IPS-NIHi7 (cell line): ENCODE data around the gene CREBBP.

Source experiments
- DNase-seq: peaks from one replicate; pipeline ENCODE4 v3.0.0; 2012; ENCODE audit warnings: mixed read lengths; ENCODE audit errors: extremely low spot score

CREBBP gene

DNA sequence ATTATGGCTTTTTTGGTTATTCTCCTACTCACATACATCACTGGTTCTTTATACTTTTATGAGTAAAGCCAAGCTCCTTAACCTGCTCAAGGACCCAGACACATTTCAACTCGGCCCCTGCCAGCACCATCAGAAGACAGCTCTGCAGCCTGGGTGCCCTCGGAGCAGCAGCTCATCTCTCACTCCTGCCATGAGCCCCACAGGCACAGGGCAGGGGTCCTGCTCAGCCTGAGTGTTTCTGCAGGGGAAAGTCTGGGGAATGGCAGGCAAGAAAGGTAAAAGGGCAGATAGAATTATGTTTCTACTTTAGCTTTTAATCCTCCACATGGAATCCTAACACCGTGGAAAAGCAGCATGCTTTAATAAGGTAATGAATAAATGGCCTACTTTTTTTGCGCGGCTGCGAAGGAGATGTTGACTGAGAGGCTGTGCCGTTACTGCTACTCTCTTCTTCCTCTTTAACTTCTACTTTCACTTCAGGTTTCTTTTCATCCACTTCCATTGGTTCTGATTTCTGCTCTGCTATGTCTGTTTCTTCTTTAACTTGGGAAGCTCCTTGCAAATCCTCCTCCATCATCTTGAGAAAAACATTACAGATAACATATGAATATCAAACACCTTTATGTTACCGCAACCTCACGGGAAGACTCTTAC is 113.1 kb downstream of the CREBBP start:
- DNase-seq = no peak

- no peak for DNase-seq
Measured at GRCh38 chr16:3766177-3766576, 114.3 kb downstream of the CREBBP start.

- DNase-seq = no peak
Measured at GRCh38 chr16:3764409-3764808, 116.1 kb downstream of the CREBBP start.

DNA sequence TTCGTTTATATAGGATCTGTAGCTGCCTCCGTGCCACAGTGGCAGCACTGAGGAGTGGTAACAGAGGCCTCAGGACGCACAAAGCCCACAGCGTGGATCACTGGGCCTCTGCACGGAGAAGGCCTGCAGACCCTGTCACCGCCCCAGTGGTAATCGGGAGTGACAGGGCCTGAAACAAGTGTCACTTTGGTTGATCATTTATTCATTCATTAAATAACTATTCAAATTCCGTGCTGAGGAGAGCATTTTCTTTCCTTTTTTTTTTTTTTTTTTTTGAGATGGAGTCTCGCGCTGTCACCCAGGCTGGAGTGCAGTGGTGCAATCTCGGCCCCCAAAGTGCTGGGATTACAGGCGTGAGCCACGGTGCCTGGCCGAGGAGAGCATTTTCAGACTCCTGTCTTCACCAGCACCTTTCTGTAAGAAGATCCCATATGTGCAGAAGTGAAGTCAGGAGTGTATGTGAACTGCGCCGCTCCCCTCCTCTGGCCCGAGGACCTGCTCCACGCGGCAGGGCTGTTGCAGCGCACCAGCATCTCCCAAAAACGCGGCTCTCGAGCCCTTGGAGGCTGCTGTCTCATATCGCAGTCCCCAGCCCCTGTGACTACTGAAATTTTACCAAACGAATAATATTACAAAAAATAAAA is 118.3 kb downstream of the CREBBP start:
- no peak for DNase-seq

DNA sequence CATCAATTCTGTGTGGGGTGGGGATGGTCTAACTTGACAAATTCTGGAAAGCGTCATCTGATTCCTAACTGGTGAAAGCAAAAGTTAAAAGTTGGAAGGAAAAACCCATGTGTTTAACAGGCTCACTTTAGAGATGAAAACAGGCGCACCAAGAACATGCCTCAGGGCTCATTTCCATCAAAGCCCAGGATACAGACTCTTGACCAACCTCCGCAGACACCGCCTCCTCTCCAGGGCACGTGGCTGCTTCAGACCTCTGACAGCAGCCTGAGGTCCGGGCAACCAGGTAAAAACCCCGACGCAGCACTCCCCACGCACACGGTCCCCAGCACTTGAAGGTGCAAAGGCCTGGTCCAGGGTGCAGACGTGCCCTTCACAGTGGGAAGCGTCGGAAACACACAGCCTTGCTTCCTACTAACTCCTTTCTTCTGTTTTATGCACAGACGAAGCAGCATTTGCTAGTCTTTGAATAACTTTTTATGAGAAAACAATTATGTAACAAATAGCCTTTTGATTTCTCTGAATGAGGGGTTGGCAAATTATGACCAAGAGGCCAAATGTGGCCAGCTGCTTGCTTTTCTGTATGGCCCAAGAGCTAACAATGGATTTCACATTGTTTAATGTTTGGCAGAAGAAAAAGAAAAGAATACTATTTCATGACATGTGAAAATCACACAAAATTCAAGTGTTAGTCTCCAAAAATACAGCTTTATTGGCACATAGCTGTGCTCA is 119.0 kb downstream of the CREBBP start:
- no peak for DNase-seq

- no peak for DNase-seq
Measured at GRCh38 chr16:3760518-3760917, 120.0 kb downstream of the CREBBP start.

GRCh38 chr16:3759736-3760135 is 120.8 kb downstream of the CREBBP start:
- DNase-seq = no peak

GRCh38 chr16:3756113-3756512 is 124.4 kb downstream of the CREBBP start:
- no peak for DNase-seq

DNA sequence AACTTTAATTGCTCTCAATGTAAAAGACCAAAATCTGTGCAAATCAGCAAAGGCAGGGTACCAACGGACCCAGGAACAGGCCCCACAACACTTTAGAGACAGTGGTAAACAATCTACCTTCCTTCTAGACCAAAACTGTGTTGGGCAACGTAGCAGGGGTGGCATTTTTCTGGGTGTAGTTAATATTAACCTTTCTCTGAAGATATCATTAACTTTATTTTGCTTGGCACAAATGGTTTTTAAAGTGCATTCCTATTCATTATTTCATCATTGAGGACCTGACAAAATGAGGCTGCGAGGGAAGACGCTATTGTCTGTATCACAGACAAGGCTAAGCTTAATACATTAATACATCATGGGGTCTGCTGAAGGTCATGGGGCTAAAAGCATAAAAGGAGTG is 125.3 kb downstream of the CREBBP start:
- no peak for DNase-seq

GRCh38 chr16:3754772-3755171 is 125.7 kb downstream of the CREBBP start:
- no peak for DNase-seq

DNA sequence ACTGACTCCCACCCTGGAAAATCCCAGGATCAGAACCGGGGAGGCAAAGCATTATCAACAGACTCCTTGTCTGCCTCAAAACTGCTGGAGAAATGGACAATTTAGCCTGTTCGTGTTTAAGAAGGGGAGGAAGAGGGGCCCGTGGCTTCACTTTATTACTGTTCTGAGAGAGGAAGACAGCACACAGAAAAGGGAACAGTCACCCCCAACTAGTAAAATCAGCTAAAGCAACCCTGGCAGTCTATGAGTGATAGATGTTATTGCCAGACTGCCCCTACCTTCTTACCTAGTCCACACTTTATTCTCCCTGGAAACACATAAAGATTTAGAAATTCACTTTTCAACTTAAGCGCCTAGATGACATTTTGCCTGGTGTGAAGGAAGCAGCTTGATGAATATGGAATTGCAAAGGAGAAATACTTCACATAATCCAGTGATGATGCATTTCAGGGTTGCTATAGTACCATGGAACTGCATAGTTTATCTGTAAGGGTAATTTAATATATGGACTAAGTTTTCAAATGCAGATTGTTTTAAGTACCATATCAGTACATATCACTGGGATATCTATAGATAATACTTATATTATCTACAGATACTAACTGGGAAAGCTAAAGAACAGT is 126.3 kb downstream of the CREBBP start:
- no peak for DNase-seq

DNA sequence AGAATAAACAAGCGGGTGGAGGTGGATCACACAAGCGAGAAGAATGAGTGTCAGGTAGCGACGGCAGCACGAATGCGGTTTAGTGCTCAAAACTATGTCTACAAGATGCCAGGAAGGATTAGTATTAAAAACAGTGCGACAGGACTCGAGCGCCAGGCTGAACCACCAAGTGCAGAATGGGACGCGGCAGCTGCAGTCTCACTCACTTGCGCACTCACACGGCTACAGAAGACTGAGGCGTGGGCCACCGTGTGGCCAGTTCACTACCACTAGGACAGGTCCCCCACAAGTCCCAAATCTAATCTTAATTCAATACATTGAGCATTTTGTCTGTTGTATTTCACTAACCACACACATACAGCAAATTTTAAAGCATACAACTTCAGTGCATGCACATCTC is 127.5 kb downstream of the CREBBP start:
- no peak for DNase-seq

DNA sequence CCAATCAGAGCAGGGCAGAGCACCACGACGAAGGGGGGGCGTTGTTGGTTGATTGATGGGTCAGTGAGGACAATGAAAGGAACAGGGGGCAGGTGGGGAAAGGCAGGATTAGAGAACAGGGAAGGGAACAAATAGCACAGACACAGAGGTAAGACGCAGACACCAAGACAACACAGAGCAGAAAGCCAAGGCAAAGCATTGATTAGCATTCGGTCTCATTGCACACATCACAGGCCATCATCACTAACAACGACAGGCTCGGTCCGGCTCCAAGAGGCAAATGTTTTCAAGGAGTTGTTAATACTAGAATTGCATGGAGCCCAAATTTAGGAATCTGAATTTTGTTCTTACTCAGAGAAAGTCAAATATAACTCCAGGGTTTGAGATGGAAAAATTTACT is 128.6 kb downstream of the CREBBP start:
- DNase-seq = no peak

- no peak for DNase-seq
Measured at GRCh38 chr16:3748307-3748706, 132.2 kb downstream of the CREBBP start.

GRCh38 chr16:3745751-3746355 is 134.7 kb downstream of the CREBBP start:
- DNase-seq = no peak

DNA sequence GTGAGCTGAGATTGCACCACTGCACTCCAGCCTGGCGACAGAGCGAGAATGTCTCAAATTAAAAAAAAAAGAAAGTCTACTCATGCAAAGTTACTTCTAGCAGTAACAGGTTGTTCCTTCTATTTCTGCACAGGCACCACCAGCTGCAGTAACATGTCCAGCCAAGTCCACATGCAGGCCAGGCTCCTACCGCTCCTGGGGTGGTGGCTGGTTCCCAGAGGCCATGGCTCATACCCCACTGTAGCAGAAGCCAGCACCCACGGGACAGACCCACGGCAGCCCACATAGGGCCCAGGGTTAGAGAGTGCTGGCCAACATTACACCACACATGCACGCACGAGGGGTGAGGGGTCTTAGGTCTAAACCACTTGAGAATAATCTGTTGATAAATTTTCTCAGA is 136.5 kb downstream of the CREBBP start:
- DNase-seq = no peak

GRCh38 chr16:3740934-3741333 is 139.6 kb downstream of the CREBBP start:
- no peak for DNase-seq

DNA sequence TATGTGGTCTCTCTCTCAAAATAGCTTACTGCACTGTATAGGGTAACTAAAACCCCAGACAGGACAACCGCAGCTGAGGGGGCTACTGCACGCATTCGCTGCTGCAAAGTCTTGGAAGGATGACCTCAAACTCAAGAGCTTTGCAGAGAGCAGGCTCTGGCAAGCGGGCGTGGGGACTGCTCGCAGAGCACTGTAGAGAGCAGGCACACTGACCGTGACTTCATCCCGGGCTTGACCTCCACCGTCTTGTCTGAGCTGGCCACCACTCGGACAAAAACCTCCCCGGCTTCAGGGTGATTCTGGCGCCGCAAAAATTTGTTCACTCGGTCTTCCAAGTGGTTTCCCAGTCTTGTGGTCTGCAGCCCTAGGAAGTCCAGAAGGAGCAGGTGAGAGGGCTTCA is 140.3 kb downstream of the CREBBP start:
- DNase-seq = no peak

DNA sequence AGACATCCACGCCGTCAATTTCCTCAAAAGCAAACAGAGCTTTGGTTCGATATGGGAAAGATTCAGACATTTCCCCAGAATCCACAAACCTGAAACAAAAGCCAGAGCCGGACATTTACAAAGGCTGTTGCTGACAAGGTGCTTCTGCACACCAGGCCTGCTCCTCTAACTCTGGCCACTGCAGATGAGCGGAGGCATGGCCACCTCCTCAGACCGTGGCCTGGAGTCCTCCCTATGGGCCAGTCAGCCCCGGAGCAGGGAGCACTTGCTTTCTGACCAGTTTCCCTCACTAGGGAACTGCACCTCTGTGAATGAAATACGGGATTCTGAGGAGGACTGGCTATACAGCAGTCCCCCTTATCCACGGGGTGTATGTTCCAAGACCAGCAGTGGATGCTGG is 140.9 kb downstream of the CREBBP start:
- no peak for DNase-seq

- DNase-seq = no peak
Measured at GRCh38 chr16:3738541-3738940, 142.0 kb downstream of the CREBBP start.

DNA sequence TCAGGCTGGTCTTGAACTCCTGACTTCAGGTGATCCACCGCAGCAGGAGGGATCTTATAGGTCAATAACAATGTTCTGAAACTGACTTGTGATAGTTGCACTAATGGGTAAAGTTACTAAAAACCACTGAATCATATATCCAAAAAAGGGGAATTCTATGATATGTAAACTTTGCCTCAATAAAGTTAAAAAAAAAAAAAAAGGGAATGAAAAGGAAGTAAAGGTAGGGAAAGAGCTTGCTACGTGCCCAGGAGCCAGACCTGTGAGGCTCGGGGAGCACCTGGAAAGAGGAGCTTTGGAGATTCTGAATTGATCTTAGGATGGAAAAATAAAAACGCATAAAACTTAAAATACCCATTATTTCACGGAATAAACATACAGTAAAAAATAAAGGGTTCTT is 142.4 kb downstream of the CREBBP start:
- no peak for DNase-seq

GRCh38 chr16:3737181-3737580 is 143.3 kb downstream of the CREBBP start:
- no peak for DNase-seq
